Neuron (in vitro differentiated cells): ENCODE measurements around the gene OR52W1.
"Not testable (repeated sequence)": the region's sequence is repeated elsewhere in the genome, so short reads cannot be mapped to it uniquely, and the experiment has no call there.

Source experiments
- H2AFZ ChIP-seq: one replicate; pipeline ENCODE4 v1.6.1; 2013; ENCODE audit warnings: low read depth, mild to moderate bottlenecking, inconsistent platforms, low read length, moderate library complexity
- H3K27me3 ChIP-seq: one replicate; pipeline ENCODE4 v1.6.1; 2013; ENCODE audit warnings: low read length; ENCODE audit not compliant: insufficient read depth
- H3K36me3 ChIP-seq: one replicate; pipeline ENCODE4 v1.6.1; 2013; ENCODE audit warnings: low read length; ENCODE audit not compliant: insufficient read depth
- H3K4me1 ChIP-seq: one replicate; pipeline ENCODE4 v1.6.1; 2013; ENCODE audit warnings: low read length; ENCODE audit not compliant: insufficient read depth
- H3K4me3 ChIP-seq: 2 replicates; pipeline ENCODE4 v1.5.1; 2013; ENCODE audit warnings: mild to moderate bottlenecking, low read length, moderate library complexity
- H3K9me3 ChIP-seq: one replicate; pipeline ENCODE4 v1.6.1; 2013; ENCODE audit warnings: low read length

Gene OR52W1

GRCh38 chr11:6248248-6248647 is 49.2 kb downstream of the OR52W1 start:
- Histone ChIP-seq H3K9me3 (no peaks in the 10 kb centered on the region), H3K4me3 (no peak overlapping the region), H3K4me1 (no peaks in the 10 kb centered on the region), H3K27me3 (peaks cover 3% of the 10 kb centered on the region), H3K36me3 (no peaks in the 10 kb centered on the region), H2AFZ (no peak overlapping the region)

- not testable (repeated sequence) for H3K9me3 ChIP-seq, H2AFZ ChIP-seq, H3K4me1 ChIP-seq, H3K36me3 ChIP-seq, H3K4me3 ChIP-seq, H3K27me3 ChIP-seq
Measured at GRCh38 chr11:6248897-6249296, 49.9 kb downstream of the OR52W1 start.
